GM12801 (cell line): ENCODE data around the gene NME8.

Source experiments
- TF ChIP-seq, protein P1 (sequence below): IDR thresholded peaks from one replicate; pipeline ENCODE4 v1.5.1; 2011; ENCODE audit warnings: control low read depth; ENCODE audit not compliant: insufficient read length; ENCODE audit errors: extremely low read depth

NME8 gene

DNA sequence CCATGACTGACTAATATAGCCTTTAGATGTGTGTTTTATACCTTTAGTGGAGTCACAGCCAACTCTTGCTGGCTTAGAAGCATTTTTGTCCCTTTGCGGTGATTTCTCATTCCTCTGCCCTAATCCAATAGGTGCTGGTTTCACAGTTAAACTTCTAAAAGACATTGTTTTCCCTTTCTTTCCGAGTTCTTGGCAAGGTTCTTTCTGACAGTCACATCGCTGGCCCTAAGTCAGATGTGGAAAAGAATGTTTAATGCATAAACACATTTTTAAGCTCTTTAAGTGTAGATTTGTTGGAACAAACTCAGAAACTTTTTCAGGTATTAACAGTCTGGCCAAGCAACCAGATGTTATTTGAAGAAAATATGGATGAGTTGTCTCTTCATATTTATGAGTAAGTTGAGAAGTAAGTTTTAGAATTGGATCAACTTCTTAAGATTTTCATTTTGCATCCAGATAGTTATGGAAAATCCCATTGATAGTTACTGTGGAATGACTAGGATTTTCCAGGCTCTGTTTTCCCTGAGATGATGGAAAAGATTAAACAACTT lies 76.2 kb downstream of the NME8 start:
- TF ChIP-seq, protein P1, sequence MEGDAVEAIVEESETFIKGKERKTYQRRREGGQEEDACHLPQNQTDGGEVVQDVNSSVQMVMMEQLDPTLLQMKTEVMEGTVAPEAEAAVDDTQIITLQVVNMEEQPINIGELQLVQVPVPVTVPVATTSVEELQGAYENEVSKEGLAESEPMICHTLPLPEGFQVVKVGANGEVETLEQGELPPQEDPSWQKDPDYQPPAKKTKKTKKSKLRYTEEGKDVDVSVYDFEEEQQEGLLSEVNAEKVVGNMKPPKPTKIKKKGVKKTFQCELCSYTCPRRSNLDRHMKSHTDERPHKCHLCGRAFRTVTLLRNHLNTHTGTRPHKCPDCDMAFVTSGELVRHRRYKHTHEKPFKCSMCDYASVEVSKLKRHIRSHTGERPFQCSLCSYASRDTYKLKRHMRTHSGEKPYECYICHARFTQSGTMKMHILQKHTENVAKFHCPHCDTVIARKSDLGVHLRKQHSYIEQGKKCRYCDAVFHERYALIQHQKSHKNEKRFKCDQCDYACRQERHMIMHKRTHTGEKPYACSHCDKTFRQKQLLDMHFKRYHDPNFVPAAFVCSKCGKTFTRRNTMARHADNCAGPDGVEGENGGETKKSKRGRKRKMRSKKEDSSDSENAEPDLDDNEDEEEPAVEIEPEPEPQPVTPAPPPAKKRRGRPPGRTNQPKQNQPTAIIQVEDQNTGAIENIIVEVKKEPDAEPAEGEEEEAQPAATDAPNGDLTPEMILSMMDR: no peak

DNA sequence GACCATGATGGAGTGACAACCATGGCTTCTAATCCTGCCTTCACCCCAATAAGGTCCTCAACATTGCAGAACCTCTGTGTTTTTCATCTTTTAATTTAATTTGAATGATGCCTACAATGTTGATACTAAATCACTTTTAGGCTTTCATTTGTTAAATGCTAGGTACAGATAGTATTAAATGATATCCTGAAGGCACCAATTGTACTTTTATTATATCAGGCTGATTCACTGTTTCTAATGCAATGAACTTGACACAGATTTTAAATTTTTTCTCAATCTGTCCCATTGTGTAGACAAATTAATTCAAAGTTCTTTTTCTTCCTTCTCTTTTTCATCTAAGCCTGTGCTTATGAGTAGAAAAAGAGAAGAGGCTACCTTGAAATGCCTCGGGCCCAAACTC lies 77.2 kb downstream of the NME8 start:
- TF ChIP-seq, protein P1: no peak

DNA sequence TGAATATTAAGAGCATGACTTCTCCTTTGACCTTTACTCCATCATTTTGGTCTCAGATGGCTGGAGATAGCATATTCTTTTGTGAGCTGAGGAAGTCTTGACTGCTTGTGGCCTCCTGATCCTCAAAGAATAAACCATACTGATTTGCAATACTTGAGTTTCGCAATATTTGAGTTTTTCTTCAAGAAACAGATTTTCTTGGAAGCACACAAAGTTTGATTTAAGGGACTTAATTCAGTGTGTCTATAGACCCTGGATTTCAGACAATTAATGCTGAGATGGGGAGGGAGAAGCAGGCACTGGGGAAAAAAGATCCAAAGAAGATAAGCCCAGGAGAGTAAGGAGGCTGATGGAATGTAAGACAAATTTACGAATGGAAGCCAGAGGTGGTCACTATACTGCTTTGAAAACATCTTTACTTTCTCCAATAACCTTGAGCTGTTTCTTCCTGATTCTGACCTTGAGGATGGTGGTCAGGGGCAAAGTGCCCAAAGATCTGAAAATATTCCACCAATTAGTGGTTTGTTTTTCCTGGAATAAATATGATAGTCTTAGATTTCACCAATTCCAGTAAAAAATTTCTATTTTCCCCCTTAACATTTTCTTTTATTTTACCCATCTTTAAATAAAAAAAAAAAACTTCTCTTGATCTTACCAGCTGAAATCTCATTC lies 79.5 kb downstream of the NME8 start:
- TF ChIP-seq, protein P1: no peak

DNA sequence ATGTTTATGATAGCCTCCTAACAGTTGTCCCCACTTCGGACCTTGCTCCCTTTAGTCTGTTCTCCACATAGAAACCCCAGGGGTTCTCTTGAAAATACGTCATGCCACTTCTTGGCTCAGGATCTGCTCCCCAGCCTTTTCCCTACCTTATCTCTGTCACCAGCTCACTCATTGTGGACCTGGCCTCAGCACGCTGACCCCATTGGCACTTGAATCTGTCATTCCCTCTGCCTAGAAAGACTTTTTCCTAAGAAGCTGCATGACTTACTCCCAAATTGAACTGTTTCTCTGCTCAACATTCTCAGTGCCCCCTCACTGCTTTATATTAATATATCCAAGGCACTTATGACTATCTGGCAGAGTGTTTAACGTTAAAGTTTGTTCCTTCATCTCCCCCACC lies 80.5 kb downstream of the NME8 start:
- TF ChIP-seq, protein P1: no peak

DNA sequence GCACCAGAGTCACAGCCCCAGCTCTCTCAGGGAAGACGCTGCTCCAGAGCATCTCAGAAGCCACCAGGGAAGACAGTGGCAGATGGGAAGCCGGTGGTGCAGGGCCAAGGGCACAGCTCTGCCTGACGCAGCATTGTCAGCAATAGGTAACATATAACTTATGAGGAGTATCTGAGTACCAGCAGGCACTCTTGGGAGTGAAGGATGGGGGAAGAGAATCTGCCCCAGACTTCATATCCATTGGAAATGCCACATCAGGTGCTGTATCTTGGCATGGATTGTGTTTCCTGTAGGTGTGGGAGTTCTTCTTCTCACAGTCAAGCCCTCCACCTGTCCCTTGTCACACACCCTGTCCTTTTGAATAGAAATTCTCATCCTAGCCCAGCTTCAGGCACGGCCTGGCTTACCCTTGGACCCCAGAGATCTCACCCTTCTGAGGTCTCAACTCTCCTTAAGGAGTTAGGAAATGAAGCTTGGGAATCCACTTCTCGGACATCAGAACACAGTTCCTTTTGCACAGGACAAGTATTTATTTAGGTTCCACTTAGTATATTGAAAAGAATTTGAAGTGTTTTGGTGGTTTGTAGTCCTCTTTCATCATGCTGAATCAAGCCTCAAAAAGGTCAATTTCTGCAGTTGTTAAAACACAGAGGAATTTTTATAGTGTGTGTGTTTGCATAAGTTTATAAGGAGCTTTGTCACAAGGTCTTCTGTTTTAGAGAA lies 82.0 kb downstream of the NME8 start:
- TF ChIP-seq, protein P1: no peak

DNA sequence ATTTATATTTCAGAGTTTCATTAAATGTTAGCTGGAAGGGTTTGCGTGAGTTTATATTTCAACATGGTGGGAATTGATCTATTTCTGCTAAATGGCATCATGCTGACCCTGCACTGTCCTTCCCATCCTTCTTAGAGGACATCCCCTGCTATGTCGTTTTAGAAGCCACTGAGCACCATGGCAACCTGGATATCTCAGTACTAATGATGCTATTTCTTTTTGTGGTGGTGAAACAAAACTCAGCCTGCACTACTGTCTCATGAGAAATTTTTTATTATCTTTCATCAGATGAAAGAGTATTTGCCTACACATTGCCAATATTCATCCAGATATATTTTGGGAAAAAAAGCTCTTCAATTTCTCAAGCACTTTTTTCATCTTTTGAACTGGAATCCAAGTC lies 84.1 kb downstream of the NME8 start:
- TF ChIP-seq, protein P1: no peak

DNA sequence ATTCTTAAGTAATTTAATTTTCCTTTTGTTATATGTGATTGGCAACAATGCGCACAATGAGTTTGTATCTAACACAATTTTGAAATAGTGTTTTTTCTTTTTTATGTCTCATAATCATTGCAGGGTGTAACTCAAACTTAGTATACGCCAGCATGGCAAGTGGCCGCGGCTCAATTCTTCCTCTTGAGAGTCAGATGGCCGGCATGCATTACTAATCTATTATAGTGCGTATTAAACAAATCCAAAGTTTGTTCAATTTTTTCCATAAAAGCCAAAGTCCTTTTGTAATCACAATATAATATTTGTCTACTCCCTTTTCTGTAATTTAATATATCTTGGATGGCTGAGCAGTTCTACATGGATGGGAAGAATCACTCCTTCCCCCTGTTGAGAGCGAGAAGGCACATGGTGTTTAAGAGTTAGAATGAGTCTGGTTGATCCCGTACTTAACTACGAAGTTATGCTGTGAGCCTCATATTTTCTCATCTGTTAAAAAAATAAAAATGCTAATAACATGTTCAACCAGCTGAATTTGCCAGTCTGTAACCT lies 84.7 kb downstream of the NME8 start:
- TF ChIP-seq, protein P1: no peak
